Chondrocyte (in vitro differentiated cells): Measurements from ENCODE around the gene BBLN. TPM values are rescaled to one million over a fixed set of nuclear protein-coding genes. Genes with fewer than 3 reads are reported as not detected.

Source experiments
- total RNA-seq: library from RNA; stranded (reverse); gene quantifications from 3 replicates; pipeline ENCODE4 v1.2.1, GENCODE V29; 2021

Gene BBLN
- total RNA-seq, 1 donor from 2014 or later = 78.8 TPM

Other genes with a start within 250 kb of the BBLN start
- gene ST6GALNAC4, start 243.2 kb upstream of the BBLN start, total RNA-seq = 22.2 to 25.5 TPM (median 24.4 TPM) in 3 replicates
- gene PIP5KL1, start 229.5 kb upstream of the BBLN start, total RNA-seq = 1.4 to 4.3 TPM (median 2.7 TPM) in 3 replicates
- 26.3 to 28.9 TPM (median 27.8 TPM) in 3 replicates for gene DPM2, start 222.4 kb upstream of the BBLN start, total RNA-seq
- gene EEIG1, start 179.3 kb upstream of the BBLN start, total RNA-seq = 39.4 to 63.0 TPM (median 61.8 TPM) in 3 replicates
- gene NAIF1, start 92.9 kb upstream of the BBLN start, total RNA-seq = 6.8 to 8.8 TPM (median 7.8 TPM) in 3 replicates
- gene SLC25A25, start 92.0 kb upstream of the BBLN start, total RNA-seq = 10.6 to 17.6 TPM (median 15.8 TPM) in 3 replicates
- gene PTGES2, start 32.5 kb upstream of the BBLN start, total RNA-seq = 43.5 to 53.6 TPM (median 49.3 TPM) in 3 replicates
- gene LCN2, start 10.8 kb upstream of the BBLN start, total RNA-seq = not detected in 3 replicates
- 130 to 147 TPM (median 140 TPM) in 3 replicates for gene CIZ1, start 31.3 kb downstream of the BBLN start, total RNA-seq
- gene DNM1, start 43.1 kb downstream of the BBLN start, total RNA-seq = 87.0 to 127 TPM (median 91.9 TPM) in 3 replicates
- 201 to 243 TPM (median 210 TPM) in 3 replicates for gene GOLGA2, start 115.7 kb downstream of the BBLN start, total RNA-seq
- gene SWI5, start 116.0 kb downstream of the BBLN start, total RNA-seq = 29.4 to 33.7 TPM (median 31.7 TPM) in 3 replicates
- 19.8 to 22.2 TPM (median 20.8 TPM) in 3 replicates for gene TRUB2, start 162.2 kb downstream of the BBLN start, total RNA-seq
- gene COQ4, start 162.6 kb downstream of the BBLN start, total RNA-seq = 19.7 to 37.5 TPM (median 24.5 TPM) in 3 replicates
- gene SLC27A4, start 180.3 kb downstream of the BBLN start, total RNA-seq = 38.4 to 42.1 TPM (median 41.7 TPM) in 3 replicates
- 50.5 to 60.6 TPM (median 57.6 TPM) in 3 replicates for gene URM1, start 211.1 kb downstream of the BBLN start, total RNA-seq